ENCODE measurements around the gene NOG. TPM values are rescaled to one million over a fixed set of nuclear protein-coding genes. Genes with fewer than 3 reads are reported as not detected.

Gene NOG
- total RNA-seq, 1 experiment from 2014 or later, result 9.2 TPM

GRCh38 chr17:56640116-56640515 lies 46.6 kb downstream of the NOG start:
- TF ChIP-seq TCF7L2 (IDR thresholded peaks at IDR 0.05; ENCODE audit: low read depth, low read length) (no peak), SIN3A (IDR thresholded peaks at IDR 0.05; ENCODE audit: borderline replicate concordance, insufficient read depth, low read depth, low read length) (no peak), POLR2AphosphoS5 (IDR thresholded peaks at IDR 0.05; ENCODE audit: low read depth, low read length) (no peak), CTCF (IDR thresholded peaks at IDR 0.05) (no peak)
- DNase-seq (ENCODE audit: low read depth, low spot score), result no peak

GRCh38 chr17:56641373-56641772 lies 47.9 kb downstream of the NOG start:
- H3K27ac ChIP-seq (ENCODE audit: low read length), result no peak overlapping the region
- H3K27me3 ChIP-seq (ENCODE audit: control insufficient read depth, insufficient read depth, low read length), result no peaks in the 10 kb centered on the region
- intact Hi-C loops (cut with micrococcal nuclease; ENCODE audit: unreplicated experiment), result no loop called here
- H3K36me3 ChIP-seq (ENCODE audit: control insufficient read depth, insufficient read depth, low read length), result no peaks in the 10 kb centered on the region
- no peak overlapping the region for H3K4me3 ChIP-seq (ENCODE audit: low read depth in 2 of 2, low read length in 2 of 2)
- TF ChIP-seq TCF7L2 (IDR thresholded peaks at IDR 0.05; ENCODE audit: low read depth, low read length), result no peak
- no peak for TF ChIP-seq REST (IDR thresholded peaks at IDR 0.05; ENCODE audit: insufficient read depth in 1 of 2, low read depth in 2 of 2, low read length in 1 of 2)
- TF ChIP-seq CTCF (IDR thresholded peaks at IDR 0.05), result no peak
- no peak for TF ChIP-seq POLR2AphosphoS5 (IDR thresholded peaks at IDR 0.05; ENCODE audit: low read depth, low read length)
- TF ChIP-seq SIN3A (IDR thresholded peaks at IDR 0.05; ENCODE audit: borderline replicate concordance, insufficient read depth, low read depth, low read length), result no peak
- no TSS peak for BruUV-seq (replicated peaks)
- no peaks in the 10 kb centered on the region for H3K9me3 ChIP-seq (ENCODE audit: control insufficient read depth, insufficient read depth, low read depth, low read length)
- CTCF ChIA-PET, result no interaction called here
- DNase-seq (ENCODE audit: low read depth, low spot score) (no peak), ATAC-seq (no peak)
- in situ Hi-C loops (cut with HindIII; ENCODE audit: low pct_unique_long_range_greater_than_20kb, low sequenced_read_pairs), result no loop called here
- POLR2A ChIA-PET, result no interaction called here
- no peaks in the 10 kb centered on the region for H3K4me1 ChIP-seq (ENCODE audit: control insufficient read depth, insufficient read depth, low read length)

More at GRCh38 chr17:56640116-56640515, 46.6 kb downstream of the NOG start:
- H3K9me3 ChIP-seq (ENCODE audit: control insufficient read depth, insufficient read depth, low read depth, low read length), result no peaks in the 10 kb centered on the region
- no peak overlapping the region for H3K27ac ChIP-seq (ENCODE audit: low read length)
- intact Hi-C loops (cut with micrococcal nuclease; ENCODE audit: unreplicated experiment), result no loop called here
- no peaks in the 10 kb centered on the region for H3K27me3 ChIP-seq (ENCODE audit: control insufficient read depth, insufficient read depth, low read length)
- BruUV-seq (replicated peaks), result no TSS peak
- in situ Hi-C loops (cut with HindIII; ENCODE audit: low pct_unique_long_range_greater_than_20kb, low sequenced_read_pairs), result no loop called here
- ATAC-seq, result no peak
- H3K4me1 ChIP-seq (ENCODE audit: control insufficient read depth, insufficient read depth, low read length), result no peaks in the 10 kb centered on the region
- ChIA-PET POLR2A (no interaction called here), CTCF (no interaction called here)
- H3K4me3 ChIP-seq (ENCODE audit: low read depth in 2 of 2, low read length in 2 of 2), result no peak overlapping the region
- H3K36me3 ChIP-seq (ENCODE audit: control insufficient read depth, insufficient read depth, low read length), result no peaks in the 10 kb centered on the region

All from Panc1 (cell line).